ENCODE results near the gene RHBDD3.

Gene RHBDD3

DNA sequence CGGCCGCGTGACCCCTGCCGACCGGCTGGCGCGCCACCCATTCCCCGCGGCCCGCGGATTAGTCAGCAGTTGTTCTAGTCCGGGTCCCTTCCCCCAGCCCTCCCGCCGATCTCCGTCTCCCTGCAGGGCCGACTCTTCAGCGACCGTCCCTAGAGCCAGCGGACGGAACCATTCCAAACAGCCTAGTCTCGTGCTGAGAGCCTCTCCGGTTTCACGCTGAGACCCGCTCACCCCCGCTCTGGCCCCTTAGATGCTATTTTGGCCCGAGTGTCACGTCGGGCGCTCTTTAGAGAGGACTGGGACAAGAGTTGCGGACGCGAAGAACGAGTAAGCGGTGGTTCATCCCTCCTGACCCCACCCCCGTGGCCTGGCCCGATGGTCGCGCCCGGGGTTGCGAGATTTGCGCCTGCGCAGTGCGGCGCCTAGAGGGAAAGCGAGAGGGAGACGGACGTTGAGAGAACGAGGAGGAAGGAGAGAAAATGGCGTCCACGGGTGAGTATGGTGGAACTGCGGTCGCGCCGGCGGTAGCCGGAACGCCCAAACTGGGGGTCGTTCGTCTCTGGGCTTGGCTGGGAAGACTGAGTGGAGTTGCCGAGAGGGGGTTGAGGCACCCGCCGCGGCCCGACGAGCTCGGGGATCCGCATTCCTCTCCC is at the start of gene RHBDD3, which contains the start of gene EWSR1:
Gene RHBDD3, minus strand, starts transcription at position 124 of the 653 bp plus-strand sequence. CDS start 2,355 bp downstream, outside the sequence.
Gene EWSR1, plus strand, starts transcription at position 411 of the 653 bp plus-strand sequence. Its CDS starts 69 bp downstream, at position 480.
- in situ Hi-C loops (cut with MboI; ENCODE audit: low pct_unique_long_range_greater_than_20kb, low sequenced_read_pairs) = no loop called here

DNA sequence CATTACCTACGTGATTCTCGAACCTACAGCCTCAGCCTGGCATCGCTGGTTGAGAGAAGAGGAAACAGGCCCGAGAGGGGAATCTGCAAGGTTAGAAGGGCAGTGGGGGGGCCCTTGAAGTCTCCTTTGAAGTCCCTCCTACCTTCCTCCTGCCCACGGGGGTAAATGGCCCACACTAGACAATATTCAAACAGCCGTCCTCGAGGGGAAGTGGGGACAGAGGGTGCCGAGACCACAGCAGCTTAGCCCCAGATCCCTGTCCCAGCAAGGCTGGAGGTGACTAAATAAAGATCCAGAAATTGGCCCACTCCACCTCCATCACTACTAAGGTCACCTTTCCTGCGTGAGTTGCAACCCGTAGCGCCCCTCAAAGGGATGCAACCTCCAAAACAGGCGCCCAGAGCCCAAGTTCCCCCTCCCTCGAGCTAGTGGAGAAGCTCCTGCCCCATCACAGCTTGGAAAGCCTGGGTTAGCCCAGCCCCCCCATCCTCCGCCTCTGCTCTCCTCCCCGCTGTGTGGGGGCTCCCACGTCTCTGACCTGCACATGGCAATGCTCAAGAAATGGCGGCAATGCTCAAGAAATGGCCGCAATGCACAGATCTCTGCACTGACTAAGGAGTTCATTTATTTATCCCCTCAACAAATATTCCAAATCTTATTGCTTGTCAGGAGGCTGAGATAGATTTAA is 48.5 kb upstream of the RHBDD3 start:
- in situ Hi-C loops (cut with MboI; ENCODE audit: low pct_unique_long_range_greater_than_20kb, low sequenced_read_pairs) = no loop called here
- no peak for DNase-seq

More for the DNA sequence above, at the start of gene RHBDD3, which contains the start of gene EWSR1:
- peak; percentile 93 for DNase-seq

DNA sequence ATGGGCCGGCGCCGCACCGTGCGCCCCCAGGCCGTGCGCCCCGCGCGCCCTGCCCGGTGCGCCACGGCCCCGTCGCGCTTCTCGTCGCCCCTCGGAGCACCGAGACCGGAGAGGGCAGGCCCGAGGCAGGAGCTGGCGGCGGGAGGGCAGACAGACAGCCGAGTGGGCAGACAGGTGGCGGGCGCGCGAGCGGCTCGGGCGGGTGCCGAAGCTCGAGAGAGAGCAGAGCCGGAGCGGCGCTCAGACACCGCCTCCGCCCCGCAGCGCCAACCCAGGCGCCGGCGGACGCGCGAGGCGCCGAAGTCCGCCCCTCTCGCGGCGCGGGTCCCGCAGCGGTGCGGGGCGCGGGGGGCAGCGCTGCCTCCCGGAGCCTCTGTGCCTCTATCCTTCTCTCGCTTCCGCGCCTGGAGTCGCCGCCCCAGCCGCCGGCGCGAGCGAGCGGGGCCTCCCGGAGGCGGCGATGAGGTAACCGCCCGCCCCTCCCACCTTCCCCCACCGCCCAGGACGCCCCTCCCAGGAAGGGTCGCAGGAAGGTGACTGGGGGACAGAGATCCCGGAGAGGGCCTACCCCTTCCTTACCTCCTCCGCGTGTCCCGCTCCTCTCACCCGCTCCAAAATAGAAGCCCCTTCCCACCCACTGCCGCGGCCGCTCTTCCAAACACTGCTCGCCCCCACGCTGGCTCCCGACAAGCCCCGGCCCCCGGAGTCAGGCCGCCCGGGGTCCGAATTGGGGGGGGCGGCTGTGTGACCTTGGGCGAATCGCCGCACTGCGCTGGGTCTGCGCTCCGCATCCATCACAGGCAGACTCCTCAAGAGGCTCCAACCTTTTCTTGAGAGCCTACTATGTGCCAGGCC is 47.7 kb upstream of the RHBDD3 start, which contains the start of gene RASL10A:
Gene RASL10A, minus strand, starts transcription at position 412 of the 855 bp plus-strand sequence. CDS start 451 bp downstream, outside the sequence.
- in situ Hi-C loops (cut with MboI; ENCODE audit: low pct_unique_long_range_greater_than_20kb, low sequenced_read_pairs) = no loop called here
- no peak for DNase-seq

DNA sequence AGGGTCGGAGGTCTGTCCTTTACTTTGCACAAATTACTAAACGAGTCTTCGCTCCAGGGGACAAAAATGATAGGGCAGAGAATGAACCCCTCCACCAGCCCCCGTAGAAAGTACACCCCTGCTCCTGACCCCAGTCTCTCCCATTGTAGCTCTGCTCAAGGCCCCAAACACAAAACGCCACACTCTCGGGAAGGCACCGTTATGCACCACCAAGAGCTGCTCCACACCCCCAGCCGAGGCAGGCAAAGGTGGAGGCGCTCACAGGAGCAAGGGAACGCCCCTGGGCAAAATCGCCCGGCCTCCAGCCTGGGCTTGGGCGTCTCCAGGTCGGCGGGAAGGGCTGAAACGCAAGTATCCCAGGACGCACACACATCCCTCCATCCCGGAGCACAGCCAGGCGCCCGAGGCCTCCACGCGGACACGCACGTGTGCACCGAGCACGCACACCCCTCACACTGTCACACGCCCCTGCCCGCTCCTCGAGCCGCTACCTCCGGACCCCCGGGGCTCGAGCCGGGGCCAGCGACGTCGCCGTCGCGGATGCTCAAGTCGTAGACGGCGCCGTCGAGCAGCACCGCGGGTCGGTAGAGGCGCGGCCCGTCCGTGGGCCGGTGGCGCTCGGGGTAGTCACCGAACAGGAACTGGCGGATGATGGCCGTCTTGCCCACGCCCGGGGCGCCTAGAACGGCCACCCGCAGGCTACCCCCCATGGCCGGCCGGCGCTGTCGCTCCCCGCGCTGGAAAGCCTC is 46.9 kb upstream of the RHBDD3 start:
- no peak for DNase-seq
- in situ Hi-C loops (cut with MboI; ENCODE audit: low pct_unique_long_range_greater_than_20kb, low sequenced_read_pairs) = no loop called here

DNA sequence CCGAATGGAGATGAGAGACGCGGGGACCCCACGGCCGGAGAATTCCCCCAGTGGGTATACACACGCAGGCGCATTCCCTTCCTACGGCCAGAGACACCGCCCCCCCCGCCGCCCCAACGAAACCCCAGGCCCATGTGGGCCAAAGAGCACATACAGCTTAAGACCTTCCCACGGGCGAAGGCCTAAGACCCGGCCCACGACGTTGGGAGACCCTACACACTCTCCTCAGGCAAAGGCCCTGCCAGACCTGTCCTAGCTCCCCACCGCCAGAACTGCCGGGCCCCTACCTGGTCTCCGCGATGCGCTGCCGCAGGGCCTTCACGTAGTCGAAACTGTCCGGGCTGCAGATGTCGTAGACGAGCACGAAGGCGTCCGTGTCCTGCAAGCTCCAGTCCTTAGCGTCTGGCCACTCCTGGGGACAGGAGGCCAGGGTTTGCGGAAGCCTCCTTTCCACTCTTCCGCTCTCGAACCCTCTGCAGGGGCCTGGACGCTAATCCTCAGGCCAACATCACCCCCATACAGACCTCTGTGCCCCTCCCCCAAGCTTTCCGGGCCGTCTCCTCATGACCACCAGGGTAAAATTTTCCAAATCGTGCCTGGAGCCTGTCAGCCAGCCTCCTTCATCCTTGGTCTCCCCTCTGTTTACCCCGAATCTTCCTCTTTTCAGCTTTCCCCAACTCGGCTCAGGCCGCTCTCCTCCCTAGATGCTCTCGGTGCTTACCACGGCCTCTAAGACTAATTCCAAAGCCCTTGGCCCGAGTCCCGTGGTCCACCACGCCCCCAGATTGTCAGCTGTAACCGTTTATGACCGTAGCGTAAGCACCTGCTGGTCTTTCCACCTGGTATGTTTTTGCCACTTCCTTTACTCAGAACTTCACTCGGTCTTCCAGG is 46.0 kb upstream of the RHBDD3 start:
- no peak for DNase-seq
- in situ Hi-C loops (cut with MboI; ENCODE audit: low pct_unique_long_range_greater_than_20kb, low sequenced_read_pairs) = no loop called here

DNA sequence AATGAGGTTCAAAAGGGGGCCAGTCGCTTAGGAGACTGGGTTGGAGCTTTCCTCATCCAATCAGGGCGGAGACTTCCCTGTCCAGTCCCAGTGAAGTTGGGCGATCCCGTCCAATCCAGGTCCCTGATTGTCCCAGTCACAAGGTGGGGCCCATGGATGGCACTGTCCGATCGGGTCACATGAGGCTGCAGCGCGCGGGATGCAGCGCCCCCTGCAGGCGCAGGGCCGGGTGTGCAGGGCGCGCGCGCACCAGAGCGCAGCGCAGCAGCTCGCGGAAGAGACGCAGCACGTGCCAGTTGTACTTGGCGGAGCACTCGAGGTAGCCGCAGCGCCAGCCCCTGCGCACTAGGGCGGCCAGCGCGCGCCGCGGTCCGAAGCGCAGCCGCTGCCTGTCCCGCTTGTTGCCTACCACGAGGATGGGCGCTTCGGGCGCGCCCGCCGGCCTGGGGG is 45.4 kb upstream of the RHBDD3 start:
- no peak for DNase-seq
- in situ Hi-C loops (cut with MboI; ENCODE audit: low pct_unique_long_range_greater_than_20kb, low sequenced_read_pairs) = no loop called here

DNA sequence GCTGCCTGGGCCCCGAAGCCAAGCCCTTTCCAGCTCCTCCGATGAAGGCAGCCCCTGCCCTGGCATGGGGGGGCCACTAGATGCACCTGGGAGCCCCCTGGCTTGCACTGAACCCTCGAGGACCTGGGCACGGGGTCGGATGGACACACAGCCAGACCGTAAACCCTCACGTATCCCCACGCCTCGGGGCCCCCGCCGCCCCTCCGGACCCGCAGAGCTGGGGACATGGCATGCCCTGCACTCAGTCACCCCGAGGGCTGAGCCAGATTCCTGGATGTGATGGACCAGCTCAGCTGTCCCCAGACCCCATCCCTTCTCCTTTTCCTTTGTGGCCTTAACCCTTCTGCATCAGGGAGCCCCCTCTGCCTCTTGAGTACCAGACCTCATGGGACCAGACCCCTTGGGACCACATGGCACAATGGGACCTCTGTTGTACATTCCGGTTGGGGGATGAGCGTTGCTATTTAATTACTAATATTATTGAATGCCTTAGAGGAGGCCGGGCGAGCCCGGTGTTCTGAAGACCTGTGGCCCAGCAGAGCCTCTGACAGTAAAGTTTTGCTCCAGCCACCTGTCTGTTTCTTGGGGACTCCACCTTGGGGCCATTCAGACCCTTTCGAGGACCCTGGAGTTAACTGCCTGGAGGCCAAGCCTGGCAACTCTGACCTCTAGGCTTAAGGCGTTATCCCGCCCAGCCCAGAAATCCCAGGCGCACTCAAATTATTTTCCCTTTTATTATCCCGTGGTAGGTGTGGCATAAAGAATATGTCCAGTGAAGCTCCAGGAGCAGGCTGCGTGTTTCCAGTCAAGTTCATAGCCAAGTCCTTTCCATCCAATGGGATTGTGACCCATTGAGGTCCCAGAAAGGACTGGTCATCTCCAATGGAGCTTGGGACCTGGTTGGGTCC is 44.7 kb upstream of the RHBDD3 start:
- DNase-seq = no peak
- in situ Hi-C loops (cut with MboI; ENCODE audit: low pct_unique_long_range_greater_than_20kb, low sequenced_read_pairs) = no loop called here

DNA sequence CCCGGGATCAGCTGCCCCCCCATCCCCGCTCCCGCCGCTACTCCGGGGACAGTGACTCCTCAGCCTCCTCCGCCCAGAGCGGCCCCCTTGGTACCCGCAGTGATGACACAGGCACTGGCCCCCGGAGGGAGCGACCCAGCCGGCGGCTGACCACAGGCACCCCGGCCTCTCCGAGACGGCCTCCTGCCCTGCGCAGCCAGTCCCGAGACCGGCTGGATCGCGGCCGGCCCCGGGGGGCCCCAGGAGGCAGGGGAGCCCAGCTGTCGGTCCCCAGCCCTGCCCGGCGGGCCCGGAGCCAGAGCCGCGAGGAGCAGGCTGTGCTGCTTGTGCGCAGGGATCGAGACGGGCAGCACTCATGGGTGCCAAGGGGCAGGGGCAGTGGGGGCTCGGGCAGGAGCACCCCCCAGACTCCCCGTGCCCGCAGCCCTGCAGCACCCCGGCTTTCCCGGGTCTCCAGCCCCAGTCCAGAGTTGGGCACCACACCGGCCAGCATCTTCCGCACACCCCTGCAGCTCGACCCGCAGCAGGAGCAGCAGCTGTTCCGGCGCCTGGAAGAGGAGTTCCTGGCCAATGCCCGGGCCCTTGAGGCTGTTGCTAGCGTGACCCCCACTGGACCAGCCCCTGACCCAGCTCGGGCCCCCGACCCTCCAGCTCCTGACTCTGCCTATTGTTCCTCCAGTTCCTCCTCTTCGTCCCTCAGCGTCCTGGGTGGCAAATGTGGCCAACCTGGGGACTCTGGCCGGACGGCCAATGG is 43.9 kb upstream of the RHBDD3 start:
- in situ Hi-C loops (cut with MboI; ENCODE audit: low pct_unique_long_range_greater_than_20kb, low sequenced_read_pairs) = no loop called here
- DNase-seq = no peak

DNA sequence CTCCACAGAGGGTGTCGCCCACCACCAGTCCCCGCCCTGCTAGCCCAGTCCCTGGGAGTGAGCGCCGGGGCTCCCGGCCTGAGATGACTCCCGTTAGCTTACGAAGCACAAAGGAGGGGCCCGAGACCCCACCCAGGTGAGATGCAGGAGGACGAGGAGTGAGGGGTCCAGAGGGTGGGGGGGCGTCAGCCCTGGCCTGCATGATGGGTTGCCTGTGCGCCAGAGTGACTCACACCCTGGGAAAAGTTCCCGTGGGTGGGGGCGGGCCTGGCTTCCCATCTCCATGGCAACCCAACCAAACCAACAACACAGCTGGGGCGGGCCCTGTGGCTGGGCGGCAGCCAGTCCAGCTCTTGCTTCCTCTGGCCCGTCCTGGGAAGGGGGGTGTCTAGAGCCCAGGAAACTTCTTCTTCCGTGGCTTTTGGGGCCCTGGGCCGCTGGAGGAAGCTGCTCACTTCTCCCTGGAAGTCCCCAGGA is 43.1 kb upstream of the RHBDD3 start:
- DNase-seq = peak; percentile 84
- in situ Hi-C loops (cut with MboI; ENCODE audit: low pct_unique_long_range_greater_than_20kb, low sequenced_read_pairs) = no loop called here

DNA sequence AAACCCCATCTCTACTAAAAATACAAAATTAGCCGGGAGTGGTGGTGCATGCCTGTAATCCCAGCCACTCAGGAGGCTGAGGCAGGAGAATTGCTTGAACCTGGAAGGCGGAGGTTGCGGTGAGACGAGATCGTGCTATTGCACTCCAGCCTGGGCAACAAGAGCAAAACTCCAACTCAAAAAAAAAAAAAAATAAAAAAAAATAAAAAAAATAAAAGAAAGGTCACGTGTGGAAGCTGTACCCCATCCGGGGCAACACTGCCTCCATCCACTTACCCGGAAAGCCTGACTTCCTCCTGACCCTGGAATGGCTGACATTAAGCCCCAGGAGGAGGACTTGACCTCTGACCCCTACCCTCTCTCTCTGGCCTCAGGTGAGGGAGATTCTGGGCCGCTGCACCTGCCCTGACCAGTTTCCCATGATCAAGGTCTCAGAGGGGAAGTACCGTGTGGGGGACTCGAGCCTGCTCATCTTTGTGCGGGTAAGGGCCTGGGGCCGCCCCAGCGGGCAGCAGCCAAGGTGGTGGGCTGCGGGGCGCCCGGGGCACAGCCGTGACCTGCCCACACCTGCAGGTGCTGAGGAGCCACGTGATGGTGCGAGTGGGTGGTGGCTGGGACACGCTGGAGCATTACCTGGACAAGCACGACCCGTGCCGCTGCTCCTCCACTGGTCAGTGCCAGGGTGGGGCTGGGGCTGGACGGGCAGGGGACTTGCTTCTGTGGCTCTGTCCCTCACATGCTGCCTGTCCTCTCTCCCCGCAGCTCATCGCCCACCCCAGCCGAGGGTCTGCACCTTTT is 42.5 kb upstream of the RHBDD3 start:
- no peak for DNase-seq
- in situ Hi-C loops (cut with MboI; ENCODE audit: low pct_unique_long_range_greater_than_20kb, low sequenced_read_pairs) = no loop called here

DNA sequence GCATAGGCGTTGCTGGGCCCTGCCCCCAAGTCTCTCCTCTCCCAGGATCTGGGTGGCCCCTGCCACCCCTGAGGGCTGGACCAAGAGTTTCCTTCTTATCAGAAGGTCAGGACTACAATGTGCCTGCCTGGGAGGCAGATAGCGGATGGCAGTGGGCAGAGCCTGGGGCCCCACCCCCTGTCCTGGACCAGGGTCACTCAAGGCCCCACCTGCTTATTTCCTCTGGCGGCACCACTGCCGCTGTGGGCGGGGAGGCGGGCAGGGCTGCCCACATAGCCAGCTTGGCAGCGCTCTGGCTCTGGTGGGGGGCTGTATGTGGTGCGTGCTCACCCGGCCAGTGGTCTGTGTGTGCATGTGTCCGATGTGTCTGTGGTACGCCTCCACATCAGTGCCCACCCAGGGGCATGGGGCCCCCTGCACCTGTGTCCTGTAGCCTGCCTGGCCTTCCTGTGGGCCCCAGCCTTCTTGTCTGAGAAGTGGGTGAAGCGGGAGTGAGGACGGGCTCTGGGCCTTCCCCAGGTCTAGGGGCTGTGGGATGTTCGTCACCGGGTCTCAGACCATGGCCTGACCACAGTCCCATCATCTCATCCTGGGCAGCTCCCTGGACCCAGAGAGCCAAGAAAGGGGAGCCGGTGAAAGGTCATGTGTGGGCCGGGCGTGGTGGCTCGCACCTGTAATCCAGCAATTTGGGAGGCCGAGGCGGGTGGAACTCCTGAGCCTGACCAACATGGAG is 41.7 kb upstream of the RHBDD3 start:
- in situ Hi-C loops (cut with MboI; ENCODE audit: low pct_unique_long_range_greater_than_20kb, low sequenced_read_pairs) = no loop called here
- no peak for DNase-seq

DNA sequence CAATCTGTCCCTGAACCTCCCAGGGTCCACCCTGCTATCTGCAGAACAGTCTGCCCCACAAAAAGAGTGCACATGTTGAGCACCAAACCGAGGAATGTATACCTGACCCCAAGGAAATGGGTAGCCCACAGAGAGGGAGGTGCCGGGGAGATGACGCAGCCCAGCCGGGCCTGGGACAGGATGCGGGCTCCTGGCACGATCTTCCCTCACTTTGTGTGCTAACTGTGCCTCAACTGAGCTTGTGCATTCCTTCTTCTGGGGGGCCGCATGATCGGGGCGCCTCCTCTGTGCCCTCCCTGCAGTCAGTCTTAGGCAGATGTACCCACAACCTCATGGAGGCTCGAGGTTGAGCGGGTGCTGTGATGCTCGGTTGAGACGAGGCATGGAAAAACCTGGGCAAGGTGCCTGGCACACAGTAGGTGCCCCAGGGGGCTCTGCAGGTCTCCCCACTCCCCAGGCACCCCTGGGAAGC is 41.0 kb upstream of the RHBDD3 start:
- peak; percentile 48 for DNase-seq

DNA sequence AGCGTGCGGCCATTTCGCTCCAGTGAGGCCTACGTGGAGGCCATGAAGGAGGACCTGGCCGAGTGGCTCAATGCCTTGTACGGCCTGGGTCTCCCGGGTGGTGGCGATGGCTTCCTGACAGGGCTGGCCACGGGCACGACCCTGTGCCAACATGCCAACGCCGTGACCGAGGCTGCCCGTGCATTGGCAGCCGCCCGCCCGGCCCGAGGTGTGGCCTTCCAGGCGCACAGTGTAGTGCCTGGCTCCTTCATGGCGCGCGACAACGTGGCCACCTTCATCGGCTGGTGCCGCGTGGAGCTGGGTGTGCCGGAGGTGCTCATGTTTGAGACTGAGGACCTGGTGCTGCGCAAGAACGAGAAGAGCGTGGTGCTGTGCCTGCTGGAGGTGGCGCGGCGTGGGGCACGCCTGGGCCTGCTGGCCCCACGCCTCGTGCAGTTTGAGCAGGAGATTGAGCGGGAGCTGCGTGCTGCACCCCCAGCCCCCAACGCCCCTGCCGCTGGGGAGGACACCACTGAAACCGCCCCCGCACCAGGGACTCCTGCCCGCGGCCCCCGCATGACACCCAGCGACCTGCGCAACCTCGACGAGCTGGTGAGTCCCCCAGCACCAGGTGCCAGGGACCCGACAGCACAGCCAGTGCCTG is 40.5 kb upstream of the RHBDD3 start:
- in situ Hi-C loops (cut with MboI; ENCODE audit: low pct_unique_long_range_greater_than_20kb, low sequenced_read_pairs) = no loop called here
- DNase-seq = no peak

More for the DNA sequence above, 41.0 kb upstream of the RHBDD3 start:
- in situ Hi-C loops (cut with MboI; ENCODE audit: low pct_unique_long_range_greater_than_20kb, low sequenced_read_pairs) = no loop called here

DNA sequence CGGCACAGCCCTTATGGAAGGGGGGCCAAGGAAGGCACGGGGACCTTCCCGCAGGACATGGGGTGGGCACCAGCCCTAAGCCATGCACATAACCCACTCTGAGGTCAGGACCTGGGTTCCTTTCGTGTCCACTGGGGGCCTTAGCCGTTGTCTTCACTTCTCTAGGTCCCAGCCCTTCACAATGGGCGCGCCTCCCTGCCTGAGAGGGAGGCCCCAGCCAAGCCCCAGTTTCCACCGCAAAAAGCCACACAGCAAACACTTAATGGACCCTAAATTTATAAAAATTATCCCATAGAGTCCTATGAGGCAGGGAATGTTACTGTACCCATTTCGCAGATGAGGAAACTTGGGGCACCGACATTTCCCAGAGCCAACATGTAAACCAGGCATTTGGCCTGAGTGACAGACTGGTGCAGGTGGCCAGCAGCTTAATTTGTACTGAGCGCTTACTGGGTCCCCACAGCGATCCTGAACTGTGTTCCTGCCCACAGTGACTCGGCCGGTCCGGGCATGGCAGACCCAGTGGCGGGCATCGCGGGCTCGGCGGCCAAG is 39.9 kb upstream of the RHBDD3 start:
- DNase-seq = no peak
- in situ Hi-C loops (cut with MboI; ENCODE audit: low pct_unique_long_range_greater_than_20kb, low sequenced_read_pairs) = no loop called here
